C4-2B (cell line): ENCODE data around the gene SERHL2.
"Not testable (repeated sequence)": the region's sequence is repeated elsewhere in the genome, so short reads cannot be mapped to it uniquely, and the experiment has no call there.

ENCODE experiments used
- H3K27ac ChIP-seq: fragments of 450-650 bp; 2 replicates; pipeline ENCODE4 v1.5.1; 2017
- ZFX ChIP-seq: fragments of 450-650 bp; IDR thresholded peaks from 2 replicates; pipeline ENCODE4 v1.6.1; 2017
- TF ChIP-seq, protein P1 (sequence below): fragments of 450-650 bp; conservative IDR thresholded peaks from 2 replicates; pipeline ENCODE4 v1.5.1; 2017; ENCODE audit warnings: mild to moderate bottlenecking

The SERHL2 gene

GRCh38 chr22:42552294-42552647 is 1.5 kb upstream of the SERHL2 start:
- TF ChIP-seq, protein P1, sequence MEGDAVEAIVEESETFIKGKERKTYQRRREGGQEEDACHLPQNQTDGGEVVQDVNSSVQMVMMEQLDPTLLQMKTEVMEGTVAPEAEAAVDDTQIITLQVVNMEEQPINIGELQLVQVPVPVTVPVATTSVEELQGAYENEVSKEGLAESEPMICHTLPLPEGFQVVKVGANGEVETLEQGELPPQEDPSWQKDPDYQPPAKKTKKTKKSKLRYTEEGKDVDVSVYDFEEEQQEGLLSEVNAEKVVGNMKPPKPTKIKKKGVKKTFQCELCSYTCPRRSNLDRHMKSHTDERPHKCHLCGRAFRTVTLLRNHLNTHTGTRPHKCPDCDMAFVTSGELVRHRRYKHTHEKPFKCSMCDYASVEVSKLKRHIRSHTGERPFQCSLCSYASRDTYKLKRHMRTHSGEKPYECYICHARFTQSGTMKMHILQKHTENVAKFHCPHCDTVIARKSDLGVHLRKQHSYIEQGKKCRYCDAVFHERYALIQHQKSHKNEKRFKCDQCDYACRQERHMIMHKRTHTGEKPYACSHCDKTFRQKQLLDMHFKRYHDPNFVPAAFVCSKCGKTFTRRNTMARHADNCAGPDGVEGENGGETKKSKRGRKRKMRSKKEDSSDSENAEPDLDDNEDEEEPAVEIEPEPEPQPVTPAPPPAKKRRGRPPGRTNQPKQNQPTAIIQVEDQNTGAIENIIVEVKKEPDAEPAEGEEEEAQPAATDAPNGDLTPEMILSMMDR, result peak; percentile 65
- H3K27ac ChIP-seq, result not testable (repeated sequence)

- H3K27ac ChIP-seq, result no peak overlapping the region
- TF ChIP-seq, protein P1, result no peak
- no peak for TF ChIP-seq ZFX
These were observed 6.6 kb downstream of the SERHL2 start for GRCh38 chr22:42560381-42560780.

DNA sequence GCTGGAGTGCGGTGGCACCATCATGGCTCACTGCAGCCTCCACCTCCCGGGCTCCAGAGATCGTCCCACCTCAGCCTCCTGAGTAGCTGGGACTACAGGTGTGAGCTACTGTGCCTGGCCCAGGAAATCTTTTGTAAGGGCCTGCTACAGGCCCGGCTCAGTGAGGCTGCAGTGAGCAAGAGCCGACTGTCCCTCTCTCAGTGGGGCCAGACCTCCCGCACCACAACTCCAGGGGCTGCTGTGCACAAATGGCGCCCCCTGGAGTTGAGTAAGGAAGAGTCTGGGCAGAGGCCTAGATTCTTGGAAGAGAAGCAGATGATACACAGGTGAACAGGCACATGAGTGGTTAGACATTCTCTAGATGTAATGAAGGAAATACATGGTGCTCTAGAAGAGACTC is 7.0 kb downstream of the SERHL2 start:
- no peak for TF ChIP-seq ZFX
- TF ChIP-seq, protein P1, result no peak; the same call in 1 of the 2 replicates
- H3K27ac ChIP-seq, result no peak overlapping the region

- TF ChIP-seq ZFX, result no peak
- H3K27ac ChIP-seq, result no peak overlapping the region
These were observed 8.1 kb downstream of the SERHL2 start for GRCh38 chr22:42561856-42562255.

DNA sequence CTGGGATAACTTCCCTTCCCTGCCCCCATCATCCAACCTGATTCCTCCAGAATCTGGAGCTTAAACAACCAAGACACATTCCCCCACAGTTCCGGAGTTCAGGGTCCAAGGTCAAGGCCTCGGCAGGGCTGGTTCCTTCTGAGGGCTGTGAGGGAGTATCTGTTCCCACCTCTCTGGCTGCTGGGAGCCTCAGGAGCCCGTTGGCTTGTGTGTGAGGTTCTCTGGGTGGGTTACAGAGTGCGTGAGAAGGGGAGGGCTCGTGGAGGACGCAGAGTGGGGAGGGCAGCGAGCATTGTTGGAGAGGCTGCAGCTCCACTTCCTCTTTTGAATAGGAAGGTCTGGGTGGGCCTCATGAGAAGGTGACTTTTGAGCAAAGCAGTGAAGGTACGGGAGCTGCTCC is 8.5 kb downstream of the SERHL2 start:
- no peak for TF ChIP-seq ZFX
- no peak overlapping the region for H3K27ac ChIP-seq

GRCh38 chr22:42562684-42563083 is 8.9 kb downstream of the SERHL2 start:
- H3K27ac ChIP-seq, result no peak overlapping the region
- TF ChIP-seq, protein P1, result no peak
- TF ChIP-seq ZFX, result no peak

- not testable (repeated sequence) for H3K27ac ChIP-seq
These were observed 10.2 kb downstream of the SERHL2 start for GRCh38 chr22:42563943-42564342.

- TF ChIP-seq, protein P1, result no peak
- TF ChIP-seq ZFX, result no peak
These were observed 10.9 kb downstream of the SERHL2 start for GRCh38 chr22:42564699-42565098.

GRCh38 chr22:42565956-42566355 is 12.2 kb downstream of the SERHL2 start:
- no peak overlapping the region for H3K27ac ChIP-seq
- TF ChIP-seq, protein P1, result no peak
- no peak for TF ChIP-seq ZFX

More at GRCh38 chr22:42564699-42565098, 10.9 kb downstream of the SERHL2 start:
- H3K27ac ChIP-seq, result no peak overlapping the region

GRCh38 chr22:42567950-42568349 is 14.2 kb downstream of the SERHL2 start:
- not testable (repeated sequence) for H3K27ac ChIP-seq

DNA sequence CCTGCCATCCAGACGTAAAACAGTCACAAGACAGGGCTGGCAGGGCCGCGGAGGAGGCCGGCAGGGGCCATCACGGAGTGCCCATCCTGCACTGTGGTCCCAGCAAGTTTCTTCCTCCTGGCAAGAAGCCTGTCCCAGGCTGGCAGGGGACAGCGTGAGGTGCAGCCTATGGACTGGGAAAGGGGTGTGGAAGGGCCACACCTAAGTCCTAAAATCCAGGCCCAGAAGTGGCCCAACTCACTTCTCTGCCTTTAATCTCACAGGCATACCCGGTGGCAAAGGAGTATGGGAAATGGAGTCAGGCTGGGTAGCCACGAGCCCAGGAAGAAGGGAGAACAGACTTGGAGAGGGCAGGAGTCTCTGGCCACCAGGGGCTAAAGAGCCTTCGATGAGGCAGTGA is 16.8 kb downstream of the SERHL2 start:
- H3K27ac ChIP-seq, result not testable (repeated sequence)

- H3K27ac ChIP-seq, result not testable (repeated sequence)
These were observed 17.3 kb downstream of the SERHL2 start for GRCh38 chr22:42571068-42571467.

- H3K27ac ChIP-seq, result not testable (repeated sequence)
These were observed 20.3 kb downstream of the SERHL2 start for GRCh38 chr22:42574046-42574445.

GRCh38 chr22:42574468-42574867 is 20.7 kb downstream of the SERHL2 start:
- H3K27ac ChIP-seq, result not testable (repeated sequence)
